MCF 10A (cell line): ENCODE data around the gene PIK3C2B. TPM values are rescaled to one million over a fixed set of nuclear protein-coding genes. Genes with fewer than 3 reads are reported as not detected.

ENCODE experiments used
- BruUV-seq: library from RNA; stranded (reverse); fragments of 400-500 nt; replicated peaks from 2 replicates; lab custom pipeline; 2021; lab: Mats Ljungman, UMichigan
- CTCF ChIA-PET: fragments of 300-600 bp; sonication (Branson Sonifier 250); formaldehyde crosslinking; extraction: SDS; loops from one replicate; lab custom pipeline; 2021; ENCODE audit warnings: antibody characterized with exemption, inconsistent platforms; lab: Yijun Ruan, JAX
- POLR2A ChIA-PET: fragments of 300-600, 350-650 bp; sonication (Branson Sonifier 250); formaldehyde crosslinking; extraction: SDS; loops from one replicate; lab custom pipeline; 2020; ENCODE audit warnings: antibody characterized with exemption, inconsistent platforms; lab: Yijun Ruan, JAX
- DNase-seq: peaks from one replicate; pipeline ENCODE4 v3.0.0-alpha.2; 2018; ENCODE audit not compliant: unreplicated experiment
- H3K27ac Mint-ChIP-seq: one replicate; pipeline ENCODE4 v1.8.0; 2022; ENCODE audit warnings: mild to moderate bottlenecking, low read depth, mixed read lengths; ENCODE audit not compliant: unreplicated experiment
- H3K27me3 Mint-ChIP-seq: one replicate; pipeline ENCODE4 v1.8.0; 2022; ENCODE audit warnings: mixed read lengths; ENCODE audit not compliant: insufficient read depth, unreplicated experiment
- H3K36me3 Mint-ChIP-seq: one replicate; pipeline ENCODE4 v1.8.0; 2022; ENCODE audit warnings: mild to moderate bottlenecking, moderate library complexity, mixed read lengths; ENCODE audit not compliant: insufficient read depth, unreplicated experiment
- H3K4me1 Mint-ChIP-seq: one replicate; pipeline ENCODE4 v1.8.0; 2022; ENCODE audit warnings: mixed read lengths; ENCODE audit not compliant: insufficient read depth, unreplicated experiment
- H3K4me3 Mint-ChIP-seq: one replicate; pipeline ENCODE4 v1.8.0; 2022; ENCODE audit warnings: mild to moderate bottlenecking, moderate library complexity, mixed read lengths; ENCODE audit not compliant: unreplicated experiment
- H3K9me3 Mint-ChIP-seq: one replicate; pipeline ENCODE4 v1.8.0; 2022; ENCODE audit warnings: mixed read lengths; ENCODE audit not compliant: unreplicated experiment
- intact Hi-C: fragments of 100-400 bp; cut with micrococcal nuclease; formaldehyde crosslinking; loops from 2 replicates; pipeline ENCODE4 v1.14.1; 2022
- total RNA-seq: library from RNA; stranded (reverse); gene quantifications from 2 replicates; pipeline ENCODE4 v1.2.3, GENCODE V29; 2022
- TF ChIP-seq, protein P1 (sequence below): fragments of 200-600 bp; IDR thresholded peaks from one replicate; pipeline ENCODE4 v1.8.0; 2022; ENCODE audit warnings: antibody characterized with exemption, mild to moderate bottlenecking; ENCODE audit not compliant: unreplicated experiment

Gene PIK3C2B
- total RNA-seq, 1 experiment from 2014 or later: 3.4 TPM

- H3K4me3 Mint-ChIP-seq: no peak overlapping the region
- no peaks in the 10 kb centered on the region for H3K9me3 Mint-ChIP-seq
- POLR2A ChIA-PET: interaction anchor here (1.0 to 11.8 kb wide), 9 partner anchors 58 to 92 kb away, joined by 3 to 253 read pairs (median 6); no protein-coding TSS in a partner anchor
- intact Hi-C loops: loop anchor here (2.0 kb wide), 2 partner anchors 63 to 339 kb away; no protein-coding TSS in a partner anchor
- TF ChIP-seq, protein P1, sequence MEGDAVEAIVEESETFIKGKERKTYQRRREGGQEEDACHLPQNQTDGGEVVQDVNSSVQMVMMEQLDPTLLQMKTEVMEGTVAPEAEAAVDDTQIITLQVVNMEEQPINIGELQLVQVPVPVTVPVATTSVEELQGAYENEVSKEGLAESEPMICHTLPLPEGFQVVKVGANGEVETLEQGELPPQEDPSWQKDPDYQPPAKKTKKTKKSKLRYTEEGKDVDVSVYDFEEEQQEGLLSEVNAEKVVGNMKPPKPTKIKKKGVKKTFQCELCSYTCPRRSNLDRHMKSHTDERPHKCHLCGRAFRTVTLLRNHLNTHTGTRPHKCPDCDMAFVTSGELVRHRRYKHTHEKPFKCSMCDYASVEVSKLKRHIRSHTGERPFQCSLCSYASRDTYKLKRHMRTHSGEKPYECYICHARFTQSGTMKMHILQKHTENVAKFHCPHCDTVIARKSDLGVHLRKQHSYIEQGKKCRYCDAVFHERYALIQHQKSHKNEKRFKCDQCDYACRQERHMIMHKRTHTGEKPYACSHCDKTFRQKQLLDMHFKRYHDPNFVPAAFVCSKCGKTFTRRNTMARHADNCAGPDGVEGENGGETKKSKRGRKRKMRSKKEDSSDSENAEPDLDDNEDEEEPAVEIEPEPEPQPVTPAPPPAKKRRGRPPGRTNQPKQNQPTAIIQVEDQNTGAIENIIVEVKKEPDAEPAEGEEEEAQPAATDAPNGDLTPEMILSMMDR: no peak
- peaks cover 11% of the 10 kb centered on the region for H3K27me3 Mint-ChIP-seq
- H3K27ac Mint-ChIP-seq: no peak overlapping the region
- no peak for DNase-seq
- no TSS peak for BruUV-seq
- H3K4me1 Mint-ChIP-seq: peaks cover 21% of the 10 kb centered on the region
- peaks cover 16% of the 10 kb centered on the region for H3K36me3 Mint-ChIP-seq
- CTCF ChIA-PET: interaction anchor here (0.5 to 20.9 kb wide), 27 partner anchors 9 to 344 kb away, joined by 3 to 1125 read pairs (median 8); partner anchors contain the start of genes MDM4 and PIK3C2B
Measured at GRCh38 chr1:204502241-204502640, 7.6 kb upstream of the PIK3C2B start.

DNA sequence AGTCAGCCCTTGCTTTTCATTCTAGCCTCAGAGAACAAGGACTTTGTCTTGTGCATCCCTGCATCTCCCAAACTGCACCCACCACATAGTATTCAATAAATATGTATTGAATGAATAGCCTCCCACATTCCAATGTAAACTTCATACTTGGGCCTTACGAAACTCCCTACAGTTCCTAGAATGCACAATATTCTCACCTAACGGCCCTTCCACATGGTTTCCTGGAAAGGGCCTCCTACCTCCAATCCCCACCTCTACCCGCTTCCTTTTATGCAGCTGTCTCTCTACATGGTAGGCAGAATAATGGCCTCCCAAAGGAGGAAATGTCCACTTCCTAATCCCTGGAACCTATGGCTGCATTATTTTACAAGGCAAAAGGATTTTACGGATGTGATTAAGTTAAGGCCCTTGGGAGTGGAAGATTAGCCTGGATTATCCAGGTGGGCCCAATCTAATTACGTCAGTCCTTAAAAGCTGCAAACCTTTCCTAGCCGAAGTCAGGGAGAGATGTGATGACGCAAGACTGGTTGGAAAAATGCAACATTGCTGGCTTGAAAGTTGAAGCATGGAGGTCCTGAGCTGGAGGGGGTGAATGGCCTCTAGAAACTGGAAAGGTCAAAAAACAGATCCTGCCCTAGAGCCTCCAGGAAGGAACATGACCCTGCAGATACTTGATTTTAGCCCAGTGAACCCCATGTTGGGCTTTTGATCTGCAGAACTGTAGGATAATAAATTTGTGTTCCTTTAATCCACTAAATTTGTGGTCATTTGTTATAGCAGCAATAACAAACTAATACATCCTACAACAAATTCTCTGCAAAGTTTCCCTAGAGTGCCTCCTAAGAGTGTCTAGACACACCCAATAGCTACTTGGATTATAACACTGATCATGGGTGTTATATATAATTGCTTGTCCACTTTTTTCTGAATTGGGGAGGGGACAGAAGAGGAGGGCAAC is 5.2 kb upstream of the PIK3C2B start:
- TF ChIP-seq, protein P1: no peak
- H3K4me3 Mint-ChIP-seq: no peak overlapping the region
- no TSS peak for BruUV-seq
- ChIA-PET CTCF (interaction anchor here (0.6 to 20.9 kb wide), 20 partner anchors 8 to 1240 kb away, joined by 3 to 1125 read pairs (median 4); no protein-coding TSS in a partner anchor), POLR2A (interaction anchor here (1.3 to 11.8 kb wide), 7 partner anchors 65 to 253 kb away, joined by 3 to 253 read pairs (median 7); partner anchors contain the start of gene PPP1R15B)
- no peaks in the 10 kb centered on the region for H3K36me3 Mint-ChIP-seq
- H3K9me3 Mint-ChIP-seq: no peaks in the 10 kb centered on the region
- H3K4me1 Mint-ChIP-seq: peaks cover 11% of the 10 kb centered on the region
- intact Hi-C loops: no loop called here
- peaks cover 25% of the 10 kb centered on the region for H3K27me3 Mint-ChIP-seq
- no peak for DNase-seq
- no peak overlapping the region for H3K27ac Mint-ChIP-seq

DNA sequence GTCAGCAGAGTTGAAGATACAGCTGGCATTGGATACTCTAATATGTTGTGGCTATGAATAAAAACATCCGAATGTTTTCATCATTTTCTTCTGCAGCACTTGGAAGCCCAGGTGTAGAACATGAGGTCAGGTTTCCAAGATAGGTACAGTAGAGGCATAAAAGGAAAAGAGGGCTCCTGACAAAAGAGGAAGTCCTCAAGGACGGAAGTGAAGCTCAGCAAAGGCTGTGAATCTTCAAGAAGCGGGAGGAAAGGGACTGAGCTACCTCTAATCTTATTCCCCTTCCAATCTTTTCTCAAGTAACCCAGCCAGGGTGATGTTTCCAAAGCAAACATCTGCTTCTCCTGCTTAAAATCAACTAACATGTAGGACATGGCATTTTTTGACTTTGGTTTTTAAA is 4.4 kb upstream of the PIK3C2B start:
- CTCF ChIA-PET: interaction anchor here (0.6 to 20.9 kb wide), 9 partner anchors 9 to 1241 kb away, joined by 3 to 1125 read pairs (median 4); no protein-coding TSS in a partner anchor
- BruUV-seq: no TSS peak
- Mint-ChIP-seq H3K9me3 (no peaks in the 10 kb centered on the region), H3K4me1 (peaks cover 11% of the 10 kb centered on the region), H3K36me3 (no peaks in the 10 kb centered on the region), H3K27me3 (peaks cover 26% of the 10 kb centered on the region), H3K27ac (no peak overlapping the region), H3K4me3 (no peak overlapping the region)
- TF ChIP-seq, protein P1: no peak
- POLR2A ChIA-PET: interaction anchor here (0.6 to 11.8 kb wide), 4 partner anchors 9 to 750 kb away, joined by 3 to 253 read pairs (median 143); partner anchors contain the start of gene PPP1R15B
- intact Hi-C loops: no loop called here
- no peak for DNase-seq
